GM12878 (cell line): Measurements from ENCODE around the gene ASB9. TPM values are rescaled to one million over a fixed set of nuclear protein-coding genes. Genes with fewer than 3 reads are reported as not detected.

ENCODE experiments used
- ATAC-seq: fragments of 200-7000 bp; cut with Tn5 transposase; 3 replicates; pipeline ENCODE4 v1.9.1; 2020; ENCODE audit warnings: mild to moderate bottlenecking, moderate library complexity
- BruUV-seq: library from RNA; stranded (reverse); fragments of 400-500 nt; replicated peaks from 2 replicates; lab custom pipeline; 2021; lab: Mats Ljungman, UMichigan
- CTCF ChIA-PET: fragments of 300-600 bp; sonication (Branson Sonifier 250); formaldehyde crosslinking; extraction: SDS; loops from one replicate; lab custom pipeline; 2021; ENCODE audit warnings: inconsistent platforms; lab: Yijun Ruan, JAX
- POLR2A ChIA-PET: fragments of 350-600 bp; formaldehyde crosslinking; extraction: SDS; loops from one replicate; lab custom pipeline; 2021; ENCODE audit warnings: inconsistent platforms; lab: Charles Lee
- RAD21 ChIA-PET: fragments of 300-600 bp; sonication (Branson Sonifier 250); formaldehyde crosslinking; loops from one replicate; lab custom pipeline; 2023; ENCODE audit warnings: antibody characterized with exemption; ENCODE audit not compliant: unreplicated experiment; lab: Charles Lee
- SMC1A ChIA-PET: fragments of 300-600 bp; sonication (Branson Sonifier 250); formaldehyde crosslinking; loops from one replicate; lab custom pipeline; 2023; ENCODE audit not compliant: unreplicated experiment, uncharacterized antibody; lab: Charles Lee
- DNase-seq: peaks from one replicate; pipeline ENCODE4 v3.0.0-alpha.2; 2011; ENCODE audit warnings: low read depth, low spot score
- FAIRE-seq: peaks from 3 replicates; lab custom pipeline; 2011; peaks lifted over from hg19 to GRCh38; lab: Jason Lieb, UNC
- H2AFZ ChIP-seq: 2 replicates; pipeline ENCODE4 v1.6.0; 2011; ENCODE audit warnings: low read depth, low read length, control low read depth; ENCODE audit not compliant: control insufficient read depth
- H3K27ac ChIP-seq: 2 replicates; pipeline ENCODE4 v1.5.1; 2011; ENCODE audit warnings: control low read depth; ENCODE audit not compliant: control insufficient read depth, insufficient read depth
- H3K27me3 ChIP-seq, 2 experiments: replicated peaks in 1 of 2; 2 replicates each; pipeline versions ENCODE4 v1.6.0 to v1.6.1; 2011; ENCODE audit warnings: low read length in 1 of 2; ENCODE audit not compliant: control insufficient read depth in 2 of 2, insufficient read depth in 2 of 2
- H3K36me3 ChIP-seq, 2 experiments: 2 replicates each; pipeline ENCODE4 v1.5.1; 2011; ENCODE audit warnings: low read length in 1 of 2; ENCODE audit not compliant: control insufficient read depth in 2 of 2, insufficient read depth in 2 of 2
- H3K4me1 ChIP-seq: 2 replicates; pipeline ENCODE4 v1.6.1; 2011; ENCODE audit warnings: mild to moderate bottlenecking, low read length, moderate library complexity, mixed read lengths; ENCODE audit not compliant: control insufficient read depth, insufficient read depth
- H3K4me2 ChIP-seq: 2 replicates; pipeline ENCODE4 v1.6.0; 2011; ENCODE audit warnings: control low read depth; ENCODE audit not compliant: control insufficient read depth, insufficient read depth
- H3K4me3 ChIP-seq: fragments of 200-600 bp; sonication (generic); 2 replicates; pipeline ENCODE4 v1.5.1; 2016
- H3K79me2 ChIP-seq: 2 replicates; pipeline ENCODE4 v1.6.0; 2011; ENCODE audit warnings: low read length; ENCODE audit not compliant: control insufficient read depth, insufficient read depth
- H3K9ac ChIP-seq: 2 replicates; pipeline ENCODE4 v1.8.0; 2011; ENCODE audit warnings: low read length, control low read depth, mixed read lengths; ENCODE audit not compliant: control insufficient read depth, insufficient read depth
- H3K9me3 ChIP-seq: replicated peaks from 3 replicates; pipeline ENCODE4 v1.5.1; 2011; ENCODE audit warnings: mild to moderate bottlenecking, low read length; ENCODE audit not compliant: control insufficient read depth, insufficient read depth
- H4K20me1 ChIP-seq: 2 replicates; pipeline ENCODE4 v1.6.0; 2011; ENCODE audit not compliant: control insufficient read depth, insufficient read depth
- BCL11A ChIP-seq: IDR thresholded peaks from 2 replicates; pipeline ENCODE4 v1.6.1; 2011; ENCODE audit warnings: low read depth, low read length
- JUND ChIP-seq: IDR thresholded peaks from 2 replicates; pipeline ENCODE4 v1.6.1; 2012; ENCODE audit warnings: low read depth, mild to moderate bottlenecking, low read length, improper control_type of control experiment, moderate library complexity
- MTA2 ChIP-seq: fragments of 450-650 bp; IDR thresholded peaks from 2 replicates; pipeline ENCODE4 v1.6.1; 2016; ENCODE audit warnings: low read depth, mild to moderate bottlenecking, moderate library complexity
- MTA3 ChIP-seq: IDR thresholded peaks from 2 replicates; pipeline ENCODE4 v1.6.1; 2012; ENCODE audit warnings: low read length, inconsistent platforms, borderline replicate concordance
- NBN ChIP-seq: fragments of 450-650 bp; IDR thresholded peaks from 2 replicates; pipeline ENCODE4 v1.6.1; 2016
- NFIC ChIP-seq: IDR thresholded peaks from 2 replicates; pipeline ENCODE4 v1.6.1; 2012; ENCODE audit warnings: low read depth, mild to moderate bottlenecking, inconsistent platforms, low read length, moderate library complexity
- NFXL1 ChIP-seq: fragments of 450-650 bp; IDR thresholded peaks from 2 replicates; pipeline ENCODE4 v1.6.1; 2017; ENCODE audit warnings: antibody characterized with exemption, mild to moderate bottlenecking, borderline replicate concordance
- NFYA ChIP-seq: IDR thresholded peaks from 2 replicates; pipeline ENCODE4 v1.6.1; 2011; ENCODE audit warnings: low read depth, mild to moderate bottlenecking, low read length, improper control_type of control experiment, borderline replicate concordance
- NR2C1 ChIP-seq: fragments of 450-650 bp; IDR thresholded peaks from 2 replicates; pipeline ENCODE4 v1.6.1; 2017; ENCODE audit warnings: antibody characterized with exemption, mild to moderate bottlenecking, moderate library complexity
- PAX8 ChIP-seq: fragments of 450-650 bp; IDR thresholded peaks from 2 replicates; pipeline ENCODE4 v1.6.1; 2017; ENCODE audit warnings: mild to moderate bottlenecking, moderate library complexity
- RAD51 ChIP-seq: fragments of 450-650 bp; IDR thresholded peaks from 2 replicates; pipeline ENCODE4 v1.6.1; 2016; ENCODE audit warnings: moderate library complexity, mild to moderate bottlenecking, inconsistent platforms
- SMC3 ChIP-seq: IDR thresholded peaks from 2 replicates; pipeline ENCODE4 v1.6.1; 2011; ENCODE audit warnings: low read length, improper control_type of control experiment, borderline replicate concordance
- ZNF207 ChIP-seq: fragments of 450-650 bp; IDR thresholded peaks from 2 replicates; pipeline ENCODE4 v1.6.1; 2014; ENCODE audit warnings: antibody characterized with exemption, mild to moderate bottlenecking, borderline replicate concordance
- ZNF384 ChIP-seq: IDR thresholded peaks from 2 replicates; pipeline ENCODE4 v1.6.1; 2012; ENCODE audit warnings: low read depth, mild to moderate bottlenecking, low read length, improper control_type of control experiment, borderline replicate concordance
- WGBS: methylation state at CpG from one replicate; pipeline ENCODE4 v1.1.6; 2016; ENCODE audit warnings: low lambda C conversion rate; ENCODE audit not compliant: insufficient replicate concordance, insufficient coverage; ENCODE audit errors: missing lambda C conversion rate; 5-methylcytosine and 5-hydroxymethylcytosine counted together
- in situ Hi-C: fragments of 300-500 bp; cut with MboI; formaldehyde crosslinking; loops from 9 replicates; pipeline ENCODE4 v1.14.3; 2018; ENCODE audit warnings: mixed read lengths
- intact Hi-C: fragments of 100-400 bp; cut with micrococcal nuclease; formaldehyde crosslinking; loops from one replicate; pipeline ENCODE4 v1.14.2; 2022; ENCODE audit not compliant: unreplicated experiment
- polyA plus RNA-seq, 11 experiments: library from polyadenylated mRNA; depleted of rRNA in 4 of 11; unstranded in 6 of 11; stranded (reverse) in 5 of 11; fragments of >200 nt; fragmentation: Nextera tagmentation in 4 of 11; fragmentation: Illumina TruSeq in 1 of 11; extraction: Ambion mirVana in 4 of 11; extraction: Trizol in 1 of 11; gene quantifications; 1 replicate in 1 of 11; 2 replicates in 10 of 11; pipeline versions ENCODE4 v1.2.1 to v1.2.3, GENCODE V29; 2011 to 2016; ENCODE audit warnings: inconsistent platforms in 2 of 11, missing spikeins in 2 of 11, low read depth in 1 of 11
- total RNA-seq, 4 experiments: library from RNA; depleted of rRNA in 3 of 4; stranded (reverse); fragments of >200 nt in 3 of 4; fragmentation: Illumina TruSeq in 1 of 4; extraction: Trizol in 1 of 4; gene quantifications; 2 replicates each; pipeline versions ENCODE4 v1.2.1 to v1.2.3, GENCODE V29; 2013 to 2021
- TF ChIP-seq, protein P1 (sequence below): fragments of 450-650 bp; IDR thresholded peaks from 2 replicates; pipeline ENCODE4 v1.6.1; 2017; ENCODE audit warnings: borderline replicate concordance
- TF ChIP-seq, protein P2 (sequence below), 3 experiments: IDR thresholded peaks in 2 of 3; conservative IDR thresholded peaks in 1 of 3; 2 replicates each; pipeline ENCODE4 v1.5.1; 2011; ENCODE audit warnings: low read depth in 3 of 3, low read length in 3 of 3, mild to moderate bottlenecking in 3 of 3, control low read depth in 2 of 3, moderate library complexity in 2 of 3, inconsistent platforms in 1 of 3, mixed read lengths in 1 of 3; ENCODE audit not compliant: control insufficient read depth in 2 of 3, insufficient read depth in 1 of 3; ENCODE audit errors: extremely low read depth in 1 of 3
- TF ChIP-seq, protein P3 (sequence below): IDR thresholded peaks from 2 replicates; pipeline ENCODE4 v1.6.1; 2012; ENCODE audit warnings: low read depth, low read length, improper control_type of control experiment
- TF ChIP-seq, protein P4 (sequence below): IDR thresholded peaks from 2 replicates; pipeline ENCODE4 v1.6.1; 2012; ENCODE audit warnings: low read depth, low read length, improper control_type of control experiment

The ASB9 gene
- total and polyA plus RNA-seq, 10 of the 15 experiments (the other 5 are each of a cell fraction or from before 2014, with no cell fraction given) = 0.31 to 3.5 (median 0.74) TPM

DNA sequence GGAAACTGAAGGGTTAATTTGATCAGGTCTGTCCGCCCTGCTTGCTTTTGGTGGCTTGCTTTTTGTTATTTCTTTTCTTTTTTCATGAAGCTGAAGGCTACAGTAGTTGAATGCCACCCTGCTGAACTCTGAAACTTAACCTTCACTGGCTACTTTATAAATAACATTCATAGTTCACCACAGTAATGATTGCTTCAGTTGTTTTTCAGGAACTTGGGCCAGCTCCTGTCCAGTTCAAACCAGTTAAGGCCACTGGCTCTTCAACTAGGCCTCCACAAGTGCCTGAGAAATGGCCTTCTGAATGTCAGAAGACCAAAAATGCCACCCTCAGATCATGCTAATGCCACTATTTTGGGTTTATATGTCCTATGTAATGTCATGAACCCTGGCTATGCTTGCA lies 7.7 kb upstream of the ASB9 start:
- RAD21 ChIA-PET = no interaction called here
- in situ Hi-C loops (no loop called here), intact Hi-C loops (no loop called here)
- Histone ChIP-seq H3K36me3 (no peaks in the 10 kb centered on the region), H3K27me3 (no peaks in the 10 kb centered on the region), H4K20me1 (no peaks in the 10 kb centered on the region), H3K4me1 (no peaks in the 10 kb centered on the region), H3K4me2 (no peak overlapping the region), H3K27ac (no peak overlapping the region), H3K9ac (no peak overlapping the region), H2AFZ (no peak overlapping the region), H3K4me3 (no peak overlapping the region), H3K79me2 (no peaks in the 10 kb centered on the region), H3K9me3 (no peaks in the 10 kb centered on the region; the same call in 2 of the 3 replicates)
- 20% methylated on average over 1 of the region's 1 CpG for WGBS
- FAIRE-seq (no peak), ATAC-seq (no peak), DNase-seq (no peak)
- no TSS peak for BruUV-seq
- no peak for TF ChIP-seq PAX8
- TF ChIP-seq NFXL1 = no peak
- TF ChIP-seq, protein P1, sequence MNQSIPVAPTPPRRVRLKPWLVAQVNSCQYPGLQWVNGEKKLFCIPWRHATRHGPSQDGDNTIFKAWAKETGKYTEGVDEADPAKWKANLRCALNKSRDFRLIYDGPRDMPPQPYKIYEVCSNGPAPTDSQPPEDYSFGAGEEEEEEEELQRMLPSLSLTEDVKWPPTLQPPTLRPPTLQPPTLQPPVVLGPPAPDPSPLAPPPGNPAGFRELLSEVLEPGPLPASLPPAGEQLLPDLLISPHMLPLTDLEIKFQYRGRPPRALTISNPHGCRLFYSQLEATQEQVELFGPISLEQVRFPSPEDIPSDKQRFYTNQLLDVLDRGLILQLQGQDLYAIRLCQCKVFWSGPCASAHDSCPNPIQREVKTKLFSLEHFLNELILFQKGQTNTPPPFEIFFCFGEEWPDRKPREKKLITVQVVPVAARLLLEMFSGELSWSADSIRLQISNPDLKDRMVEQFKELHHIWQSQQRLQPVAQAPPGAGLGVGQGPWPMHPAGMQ = no peak
- TF ChIP-seq NR2C1 = no peak
- no peak for TF ChIP-seq NFIC
- TF ChIP-seq, protein P2, sequence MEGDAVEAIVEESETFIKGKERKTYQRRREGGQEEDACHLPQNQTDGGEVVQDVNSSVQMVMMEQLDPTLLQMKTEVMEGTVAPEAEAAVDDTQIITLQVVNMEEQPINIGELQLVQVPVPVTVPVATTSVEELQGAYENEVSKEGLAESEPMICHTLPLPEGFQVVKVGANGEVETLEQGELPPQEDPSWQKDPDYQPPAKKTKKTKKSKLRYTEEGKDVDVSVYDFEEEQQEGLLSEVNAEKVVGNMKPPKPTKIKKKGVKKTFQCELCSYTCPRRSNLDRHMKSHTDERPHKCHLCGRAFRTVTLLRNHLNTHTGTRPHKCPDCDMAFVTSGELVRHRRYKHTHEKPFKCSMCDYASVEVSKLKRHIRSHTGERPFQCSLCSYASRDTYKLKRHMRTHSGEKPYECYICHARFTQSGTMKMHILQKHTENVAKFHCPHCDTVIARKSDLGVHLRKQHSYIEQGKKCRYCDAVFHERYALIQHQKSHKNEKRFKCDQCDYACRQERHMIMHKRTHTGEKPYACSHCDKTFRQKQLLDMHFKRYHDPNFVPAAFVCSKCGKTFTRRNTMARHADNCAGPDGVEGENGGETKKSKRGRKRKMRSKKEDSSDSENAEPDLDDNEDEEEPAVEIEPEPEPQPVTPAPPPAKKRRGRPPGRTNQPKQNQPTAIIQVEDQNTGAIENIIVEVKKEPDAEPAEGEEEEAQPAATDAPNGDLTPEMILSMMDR (IDR thresholded peaks at IDR 0.05 in 2 of 3, conservative IDR thresholded peaks at IDR 0.05 in 1 of 3; ENCODE audit: control insufficient read depth in 2 of 3, extremely low read depth in 1 of 3, insufficient read depth in 1 of 3, low read depth in 3 of 3, low read length in 3 of 3) = no peak
- TF ChIP-seq SMC3 = no peak
- TF ChIP-seq ZNF384 = no peak
- TF ChIP-seq, protein P3, sequence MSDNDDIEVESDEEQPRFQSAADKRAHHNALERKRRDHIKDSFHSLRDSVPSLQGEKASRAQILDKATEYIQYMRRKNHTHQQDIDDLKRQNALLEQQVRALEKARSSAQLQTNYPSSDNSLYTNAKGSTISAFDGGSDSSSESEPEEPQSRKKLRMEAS = no peak
- TF ChIP-seq MTA2 = no peak
- no peak for TF ChIP-seq JUND
- TF ChIP-seq NBN = no peak
- no peak for TF ChIP-seq BCL11A
- TF ChIP-seq NFYA = no peak
- TF ChIP-seq MTA3 = no peak
- TF ChIP-seq RAD51 = no peak
- no peak for TF ChIP-seq ZNF207
- TF ChIP-seq, protein P4, sequence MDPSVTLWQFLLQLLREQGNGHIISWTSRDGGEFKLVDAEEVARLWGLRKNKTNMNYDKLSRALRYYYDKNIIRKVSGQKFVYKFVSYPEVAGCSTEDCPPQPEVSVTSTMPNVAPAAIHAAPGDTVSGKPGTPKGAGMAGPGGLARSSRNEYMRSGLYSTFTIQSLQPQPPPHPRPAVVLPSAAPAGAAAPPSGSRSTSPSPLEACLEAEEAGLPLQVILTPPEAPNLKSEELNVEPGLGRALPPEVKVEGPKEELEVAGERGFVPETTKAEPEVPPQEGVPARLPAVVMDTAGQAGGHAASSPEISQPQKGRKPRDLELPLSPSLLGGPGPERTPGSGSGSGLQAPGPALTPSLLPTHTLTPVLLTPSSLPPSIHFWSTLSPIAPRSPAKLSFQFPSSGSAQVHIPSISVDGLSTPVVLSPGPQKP = no peak
- POLR2A ChIA-PET = no interaction called here
- SMC1A ChIA-PET = no interaction called here
- CTCF ChIA-PET = interaction anchor here (1.2 to 1.3 kb wide), 3 partner anchors 18 to 35 kb away, joined by 3 to 4 read pairs (median 3); no protein-coding TSS in a partner anchor
